Measurements from ENCODE around the gene SLC7A4. TPM values are rescaled to one million over a fixed set of nuclear protein-coding genes. Genes with fewer than 3 reads are reported as not detected.

Gene SLC7A4
- total RNA-seq, 4 donors from 2014 or later, result 0.64 to 4.1 TPM; not detected in 2

DNA sequence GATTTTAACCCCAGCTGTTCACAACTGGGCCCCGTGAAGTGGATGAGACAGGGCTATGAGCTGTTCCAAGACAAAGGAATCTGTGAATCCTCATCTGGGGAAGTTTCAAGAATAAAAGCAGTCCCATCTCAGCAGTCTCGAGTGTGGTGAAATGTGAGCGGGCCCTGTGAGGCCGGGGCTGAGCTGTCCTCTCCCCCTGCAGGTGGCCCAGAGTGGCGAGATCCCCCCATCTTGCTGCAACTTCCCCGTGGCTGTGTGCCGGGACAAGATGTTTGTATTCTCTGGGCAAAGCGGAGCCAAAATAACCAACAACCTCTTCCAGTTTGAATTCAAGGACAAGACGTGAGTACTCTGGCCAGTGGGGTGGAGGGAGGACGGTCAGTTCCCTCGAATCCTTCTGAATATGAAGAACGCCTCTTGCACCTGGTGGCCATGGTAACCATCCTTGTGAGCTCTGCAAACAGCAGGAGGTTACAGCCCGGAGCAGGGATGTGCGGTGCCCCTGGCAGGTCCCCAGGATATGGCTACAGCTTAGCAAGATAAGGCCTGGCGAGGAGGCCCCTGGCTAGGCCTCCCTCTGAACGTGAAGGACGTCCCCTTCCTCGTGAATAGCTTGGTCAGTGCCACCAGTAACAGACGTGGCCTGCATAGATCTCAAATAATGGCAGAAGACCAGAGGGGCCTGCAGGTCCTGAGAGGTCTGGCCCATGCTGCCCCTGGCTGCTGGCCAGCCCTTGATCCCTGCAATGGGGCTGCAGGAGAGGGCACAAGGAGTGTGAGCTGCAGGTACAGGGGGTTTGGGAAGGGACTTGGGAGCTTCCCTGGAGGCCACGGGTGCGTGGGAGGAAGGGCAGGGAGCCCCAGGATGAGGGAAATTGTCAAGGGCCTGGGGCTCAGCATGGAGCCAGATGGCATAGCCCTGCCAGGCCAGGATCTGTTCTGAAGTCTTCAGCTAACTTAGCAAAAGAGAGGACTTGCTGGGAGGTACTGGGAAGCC is 41.9 kb downstream of the SLC7A4 start:
- H3K4me1 ChIP-seq, result no peaks in the 10 kb centered on the region
- no peak overlapping the region for H3K27ac ChIP-seq
- intact Hi-C loops (cut with DNase I; ENCODE audit: low total_unique reads), result no loop called here
- H3K9me3 ChIP-seq, result no peaks in the 10 kb centered on the region
- in situ Hi-C loops (cut with MboI; ENCODE audit: low pct_ligation_motif_present in 1 of 4, low pct_unique_long_range_greater_than_20kb in 1 of 4, low sequenced_read_pairs in 3 of 4), result no loop called here
- H3K4me3 ChIP-seq, result no peak overlapping the region
- DNase-seq, result no peak
- WGBS, 2 donors (ENCODE audit: low coverage in 1 of 2), result 84% methylated on average over 21 of the region's 21 CpGs; no CpG with 5 or more reads in 1 of the 2 donors
- H3K27me3 ChIP-seq, result no peaks in the 10 kb centered on the region
- peaks cover 0 to 22% (median 0%) of the 10 kb centered on the region in 4 donors for H3K36me3 ChIP-seq
- TF ChIP-seq POLR2AphosphoS5 (IDR thresholded peaks at IDR 0.05) (no peak), EP300 (IDR thresholded peaks at IDR 0.05; ENCODE audit: low read depth) (no peak), POLR2A (IDR thresholded peaks at IDR 0.05) (no peak)
- TF ChIP-seq, protein P1, sequence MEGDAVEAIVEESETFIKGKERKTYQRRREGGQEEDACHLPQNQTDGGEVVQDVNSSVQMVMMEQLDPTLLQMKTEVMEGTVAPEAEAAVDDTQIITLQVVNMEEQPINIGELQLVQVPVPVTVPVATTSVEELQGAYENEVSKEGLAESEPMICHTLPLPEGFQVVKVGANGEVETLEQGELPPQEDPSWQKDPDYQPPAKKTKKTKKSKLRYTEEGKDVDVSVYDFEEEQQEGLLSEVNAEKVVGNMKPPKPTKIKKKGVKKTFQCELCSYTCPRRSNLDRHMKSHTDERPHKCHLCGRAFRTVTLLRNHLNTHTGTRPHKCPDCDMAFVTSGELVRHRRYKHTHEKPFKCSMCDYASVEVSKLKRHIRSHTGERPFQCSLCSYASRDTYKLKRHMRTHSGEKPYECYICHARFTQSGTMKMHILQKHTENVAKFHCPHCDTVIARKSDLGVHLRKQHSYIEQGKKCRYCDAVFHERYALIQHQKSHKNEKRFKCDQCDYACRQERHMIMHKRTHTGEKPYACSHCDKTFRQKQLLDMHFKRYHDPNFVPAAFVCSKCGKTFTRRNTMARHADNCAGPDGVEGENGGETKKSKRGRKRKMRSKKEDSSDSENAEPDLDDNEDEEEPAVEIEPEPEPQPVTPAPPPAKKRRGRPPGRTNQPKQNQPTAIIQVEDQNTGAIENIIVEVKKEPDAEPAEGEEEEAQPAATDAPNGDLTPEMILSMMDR (IDR thresholded peaks at IDR 0.05), result no peak

- intact Hi-C loops (cut with DNase I; ENCODE audit: low total_unique reads), result no loop called here
- WGBS, 2 donors (ENCODE audit: low coverage in 1 of 2), result 60 to 68% methylated on average over 8 to 16 of the region's 17 CpGs
These were observed 42.8 kb downstream of the SLC7A4 start for GRCh38 chr22:20989323-20990138.

DNA sequence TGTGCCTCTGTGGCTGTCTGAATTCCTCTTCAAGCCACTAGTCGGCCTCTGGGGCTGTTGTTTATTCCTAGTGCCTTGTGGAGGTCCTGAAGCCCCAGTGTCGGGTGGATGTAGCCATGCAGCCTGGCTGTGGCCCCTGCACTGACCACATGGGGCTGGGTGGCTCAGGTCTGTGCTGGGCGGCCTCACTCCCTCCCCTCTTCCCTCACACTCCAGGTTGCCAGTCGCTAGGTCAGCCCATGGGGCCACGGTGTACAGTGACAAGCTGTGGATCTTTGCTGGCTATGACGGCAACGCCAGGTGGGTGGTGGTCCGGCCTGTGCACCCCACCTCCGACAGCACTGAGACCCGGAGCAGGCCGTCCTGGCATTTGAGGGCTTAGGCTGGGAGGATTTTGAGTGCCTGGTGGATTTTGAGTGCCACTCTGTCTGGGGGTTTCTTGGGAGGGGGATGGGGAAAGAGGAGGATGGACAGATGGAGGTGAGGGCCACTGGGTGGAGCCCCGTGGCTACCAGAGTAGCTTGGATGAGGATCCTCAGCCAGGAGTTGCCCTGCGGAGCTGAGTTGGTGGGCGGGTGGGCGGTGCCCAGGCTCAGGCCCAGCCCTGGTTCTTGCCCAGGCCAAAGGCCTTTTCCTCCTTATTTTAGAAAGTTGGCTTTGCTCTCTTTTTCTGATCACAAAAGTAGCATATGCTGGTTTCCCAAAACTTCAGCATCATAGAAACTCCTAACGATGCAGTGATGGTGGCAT is 43.6 kb downstream of the SLC7A4 start:
- WGBS, 2 donors (ENCODE audit: low coverage in 1 of 2), result 91% methylated on average over 16 of the region's 16 CpGs; no CpG with 5 or more reads in 1 of the 2 donors
- TF ChIP-seq POLR2A (IDR thresholded peaks at IDR 0.05) (no peak), EP300 (IDR thresholded peaks at IDR 0.05; ENCODE audit: low read depth) (no peak), POLR2AphosphoS5 (IDR thresholded peaks at IDR 0.05) (no peak)
- TF ChIP-seq, protein P1 (IDR thresholded peaks at IDR 0.05), result no peak
- no peaks in the 10 kb centered on the region for H3K9me3 ChIP-seq
- no peak for DNase-seq
- H3K4me3 ChIP-seq, result no peak overlapping the region
- peaks cover 0 to 2% (median 1%) of the 10 kb centered on the region in 4 donors for H3K4me1 ChIP-seq
- no peak overlapping the region for H3K27ac ChIP-seq
- intact Hi-C loops (cut with DNase I; ENCODE audit: low total_unique reads) (no loop called here), in situ Hi-C loops (cut with MboI; ENCODE audit: low pct_ligation_motif_present in 1 of 4, low pct_unique_long_range_greater_than_20kb in 1 of 4, low sequenced_read_pairs in 3 of 4) (no loop called here)
- peaks cover 0 to 22% (median 0%) of the 10 kb centered on the region in 4 donors for H3K36me3 ChIP-seq
- H3K27me3 ChIP-seq, result no peaks in the 10 kb centered on the region

More at GRCh38 chr22:20989323-20990138, 42.8 kb downstream of the SLC7A4 start:
- Histone ChIP-seq H3K4me3 (no peak overlapping the region), H3K9me3 (no peaks in the 10 kb centered on the region), H3K36me3 (peaks cover 0 to 22% (median 0%) of the 10 kb centered on the region in 4 donors), H3K27me3 (no peaks in the 10 kb centered on the region), H3K27ac (no peak overlapping the region), H3K4me1 (no peaks in the 10 kb centered on the region)
- no peak for TF ChIP-seq POLR2A (IDR thresholded peaks at IDR 0.05)
- TF ChIP-seq POLR2AphosphoS5 (IDR thresholded peaks at IDR 0.05), result no peak
- no peak for TF ChIP-seq EP300 (IDR thresholded peaks at IDR 0.05; ENCODE audit: low read depth)
- DNase-seq, result no peak
- in situ Hi-C loops (cut with MboI; ENCODE audit: low pct_ligation_motif_present in 1 of 4, low pct_unique_long_range_greater_than_20kb in 1 of 4, low sequenced_read_pairs in 3 of 4), result no loop called here

GRCh38 chr22:20987375-20987774 is 45.0 kb downstream of the SLC7A4 start:
- Histone ChIP-seq H3K36me3 (peaks cover 0 to 17% (median 0%) of the 10 kb centered on the region in 4 donors), H3K27me3 (no peaks in the 10 kb centered on the region), H3K9me3 (no peaks in the 10 kb centered on the region), H3K27ac (no peak overlapping the region), H3K4me3 (no peak overlapping the region), H3K4me1 (peaks cover 8 to 15% (median 11%) of the 10 kb centered on the region in 4 donors)
- WGBS, 2 donors (ENCODE audit: low coverage in 1 of 2), result 76 to 93% methylated on average over 3 to 14 of the region's 14 CpGs
- in situ Hi-C loops (cut with MboI; ENCODE audit: low pct_ligation_motif_present in 1 of 4, low pct_unique_long_range_greater_than_20kb in 1 of 4, low sequenced_read_pairs in 3 of 4) (no loop called here), intact Hi-C loops (cut with DNase I; ENCODE audit: low total_unique reads) (no loop called here)
- TF ChIP-seq POLR2AphosphoS5 (IDR thresholded peaks at IDR 0.05) (no peak), POLR2A (IDR thresholded peaks at IDR 0.05) (no peak), EP300 (IDR thresholded peaks at IDR 0.05; ENCODE audit: low read depth) (no peak)
- TF ChIP-seq, protein P1 (IDR thresholded peaks at IDR 0.05), result no peak
- no peak for DNase-seq

Measured in transverse colon (tissue), 4 donors.